Measurements from ENCODE around the gene ACOT11.

- TF ChIP-seq ELF4 (IDR thresholded peaks at IDR 0.05) (no peak), BHLHE40 (IDR thresholded peaks at IDR 0.05; ENCODE audit: borderline replicate concordance) (no peak), ZNF384 (IDR thresholded peaks at IDR 0.05) (no peak), SP1 (IDR thresholded peaks at IDR 0.05) (no peak), FOXM1 (IDR thresholded peaks at IDR 0.05; ENCODE audit: borderline replicate concordance) (no peak), SUZ12 (IDR thresholded peaks at IDR 0.05) (no peak), CTBP1 (IDR thresholded peaks at IDR 0.05; ENCODE audit: borderline replicate concordance) (no peak), ARNT (IDR thresholded peaks at IDR 0.05) (no peak), PKNOX1 (IDR thresholded peaks at IDR 0.05) (no peak), L3MBTL2 (conservative IDR thresholded peaks at IDR 0.05) (no peak), HDGF (IDR thresholded peaks at IDR 0.05; ENCODE audit: borderline replicate concordance) (no peak)
Observed at GRCh38 chr1:54615531-54616279, 67.7 kb downstream of the ACOT11 start.

All from HEK293T (cell line).